ENCODE measurements around the gene CISH.

Gene CISH

DNA sequence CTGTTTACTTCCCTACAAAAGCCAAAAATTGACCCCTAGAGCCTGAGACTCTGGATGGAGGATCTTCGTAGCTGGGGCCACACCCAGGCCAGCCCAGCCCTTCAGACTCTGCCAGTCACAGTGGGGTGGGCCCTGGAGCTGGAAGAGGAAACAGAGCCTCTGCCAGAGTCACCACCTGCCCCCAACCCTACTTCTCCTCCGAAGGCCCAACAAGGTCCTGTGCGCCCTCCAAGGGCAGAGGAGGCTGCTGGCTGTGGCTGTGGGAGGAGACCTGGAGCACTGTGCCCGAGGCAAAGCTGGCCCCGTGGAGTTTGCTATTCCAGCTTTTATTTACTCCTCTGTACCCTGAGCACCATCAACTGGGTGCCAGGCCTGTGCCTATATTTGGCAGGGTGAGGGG lies 19.0 kb downstream of the CISH start:
- no peak for DNase-seq

DNA sequence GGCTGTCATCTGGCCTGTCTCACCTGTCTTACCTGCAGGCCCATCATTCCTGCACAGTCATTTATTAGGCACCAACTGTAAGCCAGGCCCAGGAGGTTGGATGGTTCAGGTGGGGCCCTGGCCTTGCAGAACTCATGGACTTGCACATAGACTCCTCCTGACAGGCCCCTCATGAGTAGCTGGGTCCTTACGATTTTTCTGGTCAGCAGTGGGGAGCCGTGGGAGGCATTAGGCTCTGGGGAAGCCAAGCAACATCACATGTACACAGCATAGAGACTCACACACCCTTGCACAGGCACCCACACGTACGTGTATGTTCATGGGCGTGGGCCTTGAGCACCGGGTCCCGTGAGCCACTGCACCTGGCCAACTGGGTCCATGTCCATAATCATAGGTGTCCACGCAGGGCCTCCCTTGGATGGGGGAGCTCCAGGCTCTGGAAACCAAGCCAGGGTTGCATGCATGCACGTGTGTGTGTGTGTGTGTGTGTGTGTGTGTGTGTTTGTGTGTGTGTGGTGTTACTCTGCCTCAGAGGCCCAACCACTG lies 20.3 kb downstream of the CISH start:
- no peak for DNase-seq

DNA sequence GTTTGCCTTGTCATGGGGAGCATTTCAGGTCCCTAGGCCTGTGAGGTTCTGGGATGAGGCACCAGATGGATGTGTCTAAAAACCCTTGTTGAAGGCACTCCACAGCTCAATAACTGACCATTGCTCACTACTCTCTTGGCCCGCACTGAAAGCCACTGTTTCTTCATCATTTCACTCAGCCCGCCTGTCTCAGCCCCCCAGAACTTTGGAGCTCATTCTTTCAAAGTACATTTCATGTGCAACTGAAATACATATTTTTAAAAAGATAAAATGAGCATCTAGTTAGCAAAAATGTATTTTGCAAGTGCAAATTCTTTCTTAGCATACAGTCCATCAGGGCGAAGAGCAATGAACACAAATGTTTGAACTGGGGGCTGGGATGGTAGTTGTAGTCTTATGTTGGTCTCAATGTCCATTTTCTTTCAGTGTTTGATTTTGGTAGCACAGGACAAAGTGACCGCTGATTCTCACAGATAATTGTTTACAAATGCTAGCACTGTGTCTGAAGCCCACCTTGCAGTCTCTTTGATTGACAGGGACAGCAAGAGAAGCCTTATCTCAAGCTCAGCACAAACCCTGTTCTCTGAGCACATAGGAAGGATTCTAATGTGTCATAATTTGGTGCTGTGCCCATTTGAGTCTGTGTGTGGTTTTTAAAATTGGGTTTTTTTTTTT lies 22.7 kb downstream of the CISH start:
- DNase-seq, result no peak

DNA sequence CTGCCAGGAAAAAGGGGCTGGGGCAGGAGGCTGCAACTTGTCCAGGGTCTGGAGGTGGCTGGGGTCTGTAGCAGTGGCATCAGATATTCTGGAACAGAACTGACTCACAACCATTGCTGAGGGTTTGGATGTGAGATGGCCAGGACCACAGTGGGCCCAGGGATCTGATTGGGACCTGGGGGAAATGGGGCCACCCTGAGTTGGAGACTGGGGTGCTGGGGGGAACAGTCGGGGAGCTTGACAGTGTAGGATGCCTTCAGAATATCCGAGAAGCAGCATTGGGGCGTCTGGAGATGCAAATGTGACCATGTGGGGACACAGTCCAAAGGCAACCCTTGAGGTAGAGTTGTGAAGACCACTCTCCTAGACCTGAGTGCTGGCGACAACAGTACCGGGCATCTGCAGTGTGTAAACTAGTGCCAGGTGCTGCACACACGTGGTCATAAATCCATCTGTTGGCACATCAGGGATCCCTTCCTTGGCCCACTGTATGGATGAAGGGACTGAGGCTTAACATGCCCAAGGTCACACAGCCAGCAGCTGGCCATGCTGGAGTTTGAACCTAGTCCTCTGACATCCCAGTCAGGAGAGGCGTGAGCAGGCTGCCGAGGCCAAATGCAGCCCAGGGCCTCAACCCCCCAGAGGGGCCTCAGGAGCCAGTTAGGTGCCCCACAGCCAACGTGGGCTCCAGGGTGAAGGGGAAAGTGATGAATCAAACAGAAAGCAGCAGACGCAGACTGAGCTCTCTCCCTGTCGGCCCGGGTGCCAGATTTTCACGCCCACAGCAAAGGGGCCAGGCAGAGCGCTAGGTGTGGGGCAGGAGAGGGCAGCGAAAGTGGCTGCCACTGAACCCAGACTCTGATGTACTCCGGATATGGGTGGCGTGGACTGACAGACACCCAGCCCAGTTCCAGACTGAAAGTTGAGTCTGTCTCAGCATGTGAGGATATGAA lies 23.5 kb downstream of the CISH start:
- no peak for DNase-seq

DNA sequence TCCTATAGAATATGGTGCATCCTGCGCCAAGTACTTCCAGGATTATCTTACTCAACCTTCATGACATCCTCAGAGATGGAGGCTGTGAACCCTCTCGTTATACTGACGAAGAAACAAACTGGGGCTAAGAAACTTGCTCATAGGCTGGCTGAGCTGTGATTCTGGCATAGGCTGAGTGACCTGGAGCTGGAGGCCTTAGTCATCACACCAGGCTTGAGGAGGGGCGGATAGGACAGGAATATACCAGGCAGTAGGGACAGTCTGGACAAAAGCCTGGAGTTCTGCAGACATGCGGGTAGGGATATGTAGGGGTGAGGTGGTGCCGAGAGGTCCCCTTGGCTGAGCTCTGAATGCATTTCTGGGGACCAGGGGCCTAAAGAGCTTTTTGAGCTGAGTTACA lies 24.2 kb downstream of the CISH start:
- DNase-seq, result no peak

GRCh38 chr3:50586763-50587070 lies 24.9 kb downstream of the CISH start:
- DNase-seq, result no peak

DNA sequence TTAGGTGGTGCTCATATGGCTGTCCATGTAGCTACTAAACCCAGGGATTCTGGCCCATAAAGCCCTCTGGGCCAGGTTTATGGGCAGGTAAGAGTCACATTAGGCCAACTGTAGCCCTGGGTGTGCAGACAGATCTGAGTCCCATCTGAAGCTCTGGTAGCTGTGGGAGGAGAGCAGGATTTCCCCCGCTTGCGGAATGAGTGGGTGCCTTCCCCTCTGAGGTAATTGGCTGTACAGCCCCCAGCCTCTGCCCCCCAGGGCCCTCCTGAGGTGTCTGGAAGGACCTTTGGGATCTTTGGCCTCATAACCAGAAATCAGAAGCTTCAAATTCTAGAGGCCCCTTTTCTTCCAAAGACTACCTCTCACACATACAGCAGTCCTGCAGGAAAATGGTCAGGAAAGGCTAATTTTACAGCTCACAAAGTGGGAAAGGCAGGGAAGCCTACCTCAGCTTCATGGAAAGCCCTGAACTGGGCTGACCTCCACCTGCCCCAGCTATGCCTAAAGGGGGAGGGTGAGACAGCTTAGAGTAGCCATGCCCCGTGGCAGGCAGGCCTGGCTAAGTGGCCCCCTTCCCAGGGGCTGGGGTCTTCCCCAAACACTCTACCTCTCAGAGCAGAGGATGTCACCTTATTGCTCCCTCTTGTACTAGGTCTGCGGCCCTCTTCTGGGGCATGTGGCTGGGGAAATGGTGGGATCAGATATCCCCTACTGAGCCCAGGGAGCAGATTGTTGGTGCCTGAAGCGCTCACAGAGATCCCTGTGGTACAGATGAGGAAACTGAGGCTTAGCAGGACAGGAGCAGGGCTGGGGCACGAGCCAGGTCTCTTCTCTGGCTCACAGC lies 25.4 kb downstream of the CISH start:
- DNase-seq, result no peak

DNA sequence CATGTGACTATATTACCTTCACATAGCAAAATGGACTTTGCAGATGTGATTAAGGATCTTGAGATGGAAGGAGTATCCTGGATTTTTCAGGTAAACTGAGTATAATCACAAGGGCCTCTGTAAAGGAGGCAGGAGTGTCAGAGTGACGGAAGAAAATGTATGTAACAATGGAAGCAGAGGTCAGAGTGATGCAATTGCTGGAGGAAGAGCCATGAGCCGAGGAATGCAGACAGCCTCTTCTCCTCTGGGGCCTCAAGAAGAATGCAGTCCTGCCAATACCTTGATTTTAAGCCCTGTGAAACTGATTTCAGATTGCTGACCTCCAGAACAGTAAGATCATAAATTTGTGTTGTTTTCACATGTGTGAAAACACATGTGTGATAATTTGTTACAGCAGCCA lies 27.2 kb downstream of the CISH start:
- DNase-seq, result no peak

- DNase-seq, result no peak
These were observed 27.7 kb downstream of the CISH start for GRCh38 chr3:50583897-50584296.

- no peak for DNase-seq
These were observed 29.5 kb downstream of the CISH start for GRCh38 chr3:50582083-50582482.

DNA sequence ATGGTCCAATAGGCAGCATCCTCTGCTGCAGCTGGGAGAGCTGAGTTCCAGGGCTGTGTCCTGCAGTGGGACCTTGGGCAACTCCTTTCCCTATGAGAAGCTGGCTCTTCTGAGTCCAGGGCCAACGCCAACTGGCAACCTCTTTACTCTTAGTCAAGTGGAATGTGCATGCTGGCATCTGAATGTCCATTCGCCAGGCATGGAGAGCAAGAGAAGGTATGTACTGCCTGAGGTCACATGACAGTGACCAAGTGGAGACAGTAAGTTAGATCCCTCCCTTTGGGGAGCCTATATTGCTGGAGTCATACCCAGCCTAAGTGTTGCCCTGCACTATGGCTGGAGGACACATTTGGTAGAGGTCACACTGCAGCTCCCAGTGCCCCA lies 30.1 kb downstream of the CISH start:
- DNase-seq, result no peak

GRCh38 chr3:50580683-50581458 lies 30.7 kb downstream of the CISH start:
- DNase-seq, result no peak

GRCh38 chr3:50577348-50577747 lies 34.2 kb downstream of the CISH start:
- DNase-seq, result no peak

GRCh38 chr3:50575372-50575771 lies 36.2 kb downstream of the CISH start:
- no peak for DNase-seq

- no peak for DNase-seq
These were observed 37.1 kb downstream of the CISH start for GRCh38 chr3:50574444-50574831.

GRCh38 chr3:50573566-50574443 lies 37.8 kb downstream of the CISH start:
- no peak for DNase-seq

- no peak for DNase-seq
These were observed 38.7 kb downstream of the CISH start for GRCh38 chr3:50572801-50573371.

- DNase-seq, result no peak
These were observed 39.4 kb downstream of the CISH start for GRCh38 chr3:50572158-50572557.

DNA sequence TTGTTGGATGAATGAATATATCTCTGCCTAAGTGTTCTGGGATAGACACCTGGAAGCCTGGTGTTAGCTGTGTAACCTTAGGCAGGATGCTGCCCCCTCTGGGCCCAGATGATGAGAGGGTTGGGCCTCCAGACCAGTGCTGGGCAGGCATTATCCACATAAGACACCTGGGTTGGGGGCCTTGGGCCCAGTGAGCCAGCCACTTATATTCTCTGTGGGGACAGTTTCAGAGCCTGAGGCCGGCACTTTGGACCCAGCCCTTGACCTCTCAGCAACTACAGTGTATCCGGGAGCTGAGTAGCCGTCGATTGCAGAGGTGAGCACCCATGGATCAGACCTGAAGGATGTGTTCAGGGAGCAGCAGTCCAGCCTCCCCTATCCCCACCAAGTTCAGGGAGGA lies 40.1 kb downstream of the CISH start:
- no peak for DNase-seq

DNA sequence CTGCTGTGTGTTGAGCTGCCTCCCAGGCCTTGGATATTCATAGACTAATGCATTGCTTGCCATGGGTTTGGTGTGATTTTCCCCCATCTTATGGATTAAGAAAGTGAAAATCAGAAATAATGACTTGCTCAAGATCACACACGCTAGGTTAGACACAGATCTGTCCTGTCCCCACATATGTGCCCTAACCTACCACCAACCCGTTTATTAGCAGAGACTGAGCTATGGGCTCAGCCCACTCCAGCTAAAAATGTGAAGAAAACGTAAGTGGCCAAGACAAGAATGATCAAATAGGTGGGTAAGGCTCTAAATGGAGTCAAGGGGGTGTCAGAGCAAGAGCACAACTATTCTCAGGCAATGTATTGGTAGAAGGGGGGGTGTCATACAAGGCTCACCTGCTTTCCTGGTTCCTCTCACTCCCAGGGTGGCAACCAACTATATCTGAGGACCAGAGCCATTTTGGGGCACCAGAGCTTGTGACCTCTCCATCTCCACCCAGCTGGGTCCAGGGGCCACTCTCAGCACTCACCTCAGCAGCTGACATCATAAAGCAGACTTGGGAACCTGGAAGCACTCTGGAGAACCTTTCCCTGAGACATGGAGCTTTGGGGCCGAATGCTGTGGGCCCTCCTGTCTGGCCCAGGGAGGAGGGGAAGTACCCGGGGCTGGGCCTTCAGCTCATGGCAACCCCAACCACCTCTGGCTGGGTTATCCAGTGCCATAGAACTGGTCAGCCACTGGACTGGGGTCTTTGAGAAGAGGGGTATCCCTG lies 40.9 kb downstream of the CISH start:
- DNase-seq, result no peak

Data from NCI-H526 treated with DMSO at 0.1 percent for 48 hours (cell line).